CD4-positive, alpha-beta T cell treated with Interferon alpha-2 for 1 hour (primary cell): ENCODE measurements around the gene LCE3C.
"Not testable (repeated sequence)": the region's sequence is repeated elsewhere in the genome, so short reads cannot be mapped to it uniquely, and the experiment has no call there.

ENCODE experiments used
- DNase-seq, 2 donors: peaks; one replicate each; pipeline ENCODE4 v3.0.0-alpha.2; 2020 to 2022

The LCE3C gene

GRCh38 chr1:152599934-152600333, at the start of gene LCE3C:
Gene LCE3C, plus strand, starts transcription at chr1:152600234. Its CDS starts 498 bp downstream, at chr1:152600732.
- DNase-seq: no peak

- no peak for DNase-seq
Observed at GRCh38 chr1:152565115-152565514, 34.9 kb upstream of the LCE3C start.

GRCh38 chr1:152565535-152566215, 34.4 kb upstream of the LCE3C start:
- no peak for DNase-seq

- DNase-seq: no peak
Observed at GRCh38 chr1:152566681-152567080, 33.4 kb upstream of the LCE3C start, which contains the start of gene LCE3E. Gene LCE3E, minus strand, starts transcription at chr1:152566780. Its CDS starts 572 bp downstream, at chr1:152566208.

- DNase-seq: no peak
Observed at GRCh38 chr1:152577168-152577567, 22.9 kb upstream of the LCE3C start.

- not testable (repeated sequence) for DNase-seq
Observed at GRCh38 chr1:152579526-152579925, 20.5 kb upstream of the LCE3C start.

- no peak for DNase-seq
Observed at GRCh38 chr1:152580433-152580832, 19.6 kb upstream of the LCE3C start, which contains the start of gene LCE3D. Gene LCE3D, minus strand, starts transcription at chr1:152580516. Its CDS starts 580 bp downstream, at chr1:152579936.

- no peak for DNase-seq
Observed at GRCh38 chr1:152582647-152583046, 17.4 kb upstream of the LCE3C start.

- DNase-seq: no peak
Observed at GRCh38 chr1:152585586-152585985, 14.4 kb upstream of the LCE3C start.

GRCh38 chr1:152596986-152597385, 3.0 kb upstream of the LCE3C start:
- no peak for DNase-seq

GRCh38 chr1:152613511-152613910, 13.5 kb downstream of the LCE3C start, which contains the start of gene LCE3B:
Gene LCE3B, plus strand, starts transcription at chr1:152613811. Its CDS starts 0 bp downstream, at chr1:152613811.
- DNase-seq: no peak

GRCh38 chr1:152621993-152622392, 22.0 kb downstream of the LCE3C start:
- no peak for DNase-seq

GRCh38 chr1:152622803-152623202, 22.8 kb downstream of the LCE3C start, which contains the start of gene LCE3A:
Gene LCE3A, minus strand, starts transcription at chr1:152623103. Its CDS starts 0 bp downstream, at chr1:152623103.
- DNase-seq: no peak

- no peak for DNase-seq
Observed at GRCh38 chr1:152623203-152623844, 23.3 kb downstream of the LCE3C start.

- DNase-seq: no peak
Observed at GRCh38 chr1:152626744-152627143, 26.7 kb downstream of the LCE3C start.

- DNase-seq: no peak
Observed at GRCh38 chr1:152630596-152630995, 30.6 kb downstream of the LCE3C start.

- DNase-seq: no peak
Observed at GRCh38 chr1:152640351-152640750, 40.3 kb downstream of the LCE3C start.

GRCh38 chr1:152643945-152644344, 43.9 kb downstream of the LCE3C start:
- no peak for DNase-seq

- DNase-seq: no peak
Observed at GRCh38 chr1:152645146-152645545, 45.1 kb downstream of the LCE3C start.

GRCh38 chr1:152646656-152647055, 46.6 kb downstream of the LCE3C start:
- no peak for DNase-seq
